Measurements from ENCODE around the gene C11orf52. TPM values are rescaled to one million over a fixed set of nuclear protein-coding genes. Genes with fewer than 3 reads are reported as not detected.

Gene C11orf52
- total and polyA plus RNA-seq, 2 of the 4 experiments (the other 2 are of a cell fraction) = 0.90 to 1.1 TPM

Small RNA genes within 50 kb of the gene (microRNA-seq; reads per million reads assigned to microRNA genes)
- gene C11orf52 (ENCODE audit: insufficient read depth, insufficient read length) (not detected), gene RNA5SP351 (ENCODE audit: insufficient read depth, insufficient read length) (not detected), gene RPL37AP8 (ENCODE audit: insufficient read depth, insufficient read length) (not detected)

Small RNA genes within 50 kb of the gene (small RNA-seq; reads per million reads assigned to genes)
- gene C11orf52 (0 reads per million in 5 experiments), gene RNA5SP351 (0 reads per million in 5 experiments), gene RPL37AP8 (0 reads per million in 5 experiments)

Other genes starting within 250 kb of the C11orf52 start
- 52.8 and 62.9 TPM in 2 replicates for gene PPP2R1B, start 152.5 kb upstream of the C11orf52 start, total RNA-seq (2012; rRNA removed)
- 22.4 and 23.0 TPM in 2 replicates for gene PPP2R1B, start 152.5 kb upstream of the C11orf52 start, polyA plus RNA-seq (2012; rRNA removed)
- 35.7 and 44.7 TPM in 2 replicates for gene ALG9, start 47.3 kb upstream of the C11orf52 start, total RNA-seq (2012; rRNA removed)
- gene ALG9, start 47.3 kb upstream of the C11orf52 start, polyA plus RNA-seq (2012; rRNA removed) = 18.2 and 20.7 TPM in 2 replicates
- gene FDXACB1, start 39.7 kb upstream of the C11orf52 start, total RNA-seq (2012; rRNA removed) = 3.0 and 3.3 TPM in 2 replicates
- 1.3 and 1.7 TPM in 2 replicates for gene FDXACB1, start 39.7 kb upstream of the C11orf52 start, polyA plus RNA-seq (2012; rRNA removed)
- gene CFAP68, start 39.4 kb upstream of the C11orf52 start, total RNA-seq (2012; rRNA removed) = 8.9 and 10.2 TPM in 2 replicates
- 17.0 and 19.9 TPM in 2 replicates for gene CFAP68, start 39.4 kb upstream of the C11orf52 start, polyA plus RNA-seq (2012; rRNA removed)
- 3.9 and 6.5 TPM in 2 replicates for gene CRYAB, start 7.1 kb upstream of the C11orf52 start, total RNA-seq (2012; rRNA removed)
- gene CRYAB, start 7.1 kb upstream of the C11orf52 start, polyA plus RNA-seq (2012; rRNA removed) = 16.5 and 19.5 TPM in 2 replicates
- gene HSPB2, start 6.2 kb upstream of the C11orf52 start, total RNA-seq (2012; rRNA removed) = under 0.01 and 0.18 TPM in 2 replicates
- gene HSPB2, start 6.2 kb upstream of the C11orf52 start, polyA plus RNA-seq (2012; rRNA removed) = 0.55 and 1.0 TPM in 2 replicates
- gene DIXDC1, start 18.4 kb downstream of the C11orf52 start, total RNA-seq (2012; rRNA removed) = 10.4 and 11.1 TPM in 2 replicates
- 5.3 and 5.9 TPM in 2 replicates for gene DIXDC1, start 18.4 kb downstream of the C11orf52 start, polyA plus RNA-seq (2012; rRNA removed)
- gene DLAT, start 106.5 kb downstream of the C11orf52 start, total RNA-seq (2012; rRNA removed) = 27.2 and 33.1 TPM in 2 replicates
- gene DLAT, start 106.5 kb downstream of the C11orf52 start, polyA plus RNA-seq (2012; rRNA removed) = 15.3 and 15.5 TPM in 2 replicates
- gene PIH1D2, start 155.1 kb downstream of the C11orf52 start, total RNA-seq (2012; rRNA removed) = 1.1 and 2.2 TPM in 2 replicates
- 0.89 and 1.1 TPM in 2 replicates for gene PIH1D2, start 155.1 kb downstream of the C11orf52 start, polyA plus RNA-seq (2012; rRNA removed)
- gene NKAPD1, start 155.4 kb downstream of the C11orf52 start, total RNA-seq (2012; rRNA removed) = 17.2 and 24.4 TPM in 2 replicates
- 7.1 and 8.4 TPM in 2 replicates for gene NKAPD1, start 155.4 kb downstream of the C11orf52 start, polyA plus RNA-seq (2012; rRNA removed)
- gene TIMM8B, start 167.8 kb downstream of the C11orf52 start, total RNA-seq (2012; rRNA removed) = 35.5 and 48.9 TPM in 2 replicates
- 103 and 119 TPM in 2 replicates for gene TIMM8B, start 167.8 kb downstream of the C11orf52 start, polyA plus RNA-seq (2012; rRNA removed)
- 83.2 and 130 TPM in 2 replicates for gene SDHD, start 168.0 kb downstream of the C11orf52 start, total RNA-seq (2012; rRNA removed)
- gene SDHD, start 168.0 kb downstream of the C11orf52 start, polyA plus RNA-seq (2012; rRNA removed) = 165 and 166 TPM in 2 replicates
- 0.54 and 0.83 TPM in 2 replicates for gene IL18, start 245.2 kb downstream of the C11orf52 start, total RNA-seq (2012; rRNA removed)
- 0.89 and 0.96 TPM in 2 replicates for gene IL18, start 245.2 kb downstream of the C11orf52 start, polyA plus RNA-seq (2012; rRNA removed)
- gene TEX12, start 248.5 kb downstream of the C11orf52 start, total RNA-seq (2012; rRNA removed) = not detected in 2 replicates
- gene TEX12, start 248.5 kb downstream of the C11orf52 start, polyA plus RNA-seq (2012; rRNA removed) = 0.12 TPM in 1 of 2 replicates, not detected in the other